WERI-Rb-1 (cell line): ENCODE data around the gene ARHGEF3.

Experiments
- DNase-seq: peaks from one replicate; pipeline ENCODE4 v3.0.0-alpha.2; 2020
- H3K27ac ChIP-seq: fragments of 250-450 bp; sonication (Bioruptor Pico); 2 replicates; pipeline ENCODE4 v1.5.1; 2020; ENCODE audit warnings: mild to moderate bottlenecking, moderate library complexity
- H3K27me3 ChIP-seq: fragments of 250-450 bp; sonication (Bioruptor Pico); 2 replicates; pipeline ENCODE4 v1.5.1; 2021; ENCODE audit warnings: mild to moderate bottlenecking, low read depth, moderate library complexity; ENCODE audit not compliant: insufficient read depth, severe bottlenecking
- H3K36me3 ChIP-seq: fragments of 250-450 bp; sonication (Bioruptor Pico); 2 replicates; pipeline ENCODE4 v1.5.1; 2020; ENCODE audit warnings: mild to moderate bottlenecking, moderate library complexity
- H3K4me3 ChIP-seq: 2 replicates; pipeline ENCODE4 v1.5.1; 2011; ENCODE audit warnings: low read depth, mild to moderate bottlenecking, control low read depth, low read length
- H3K9me3 ChIP-seq: fragments of 250-450 bp; sonication (Bioruptor Pico); 2 replicates; pipeline ENCODE4 v1.5.1; 2021; ENCODE audit warnings: mild to moderate bottlenecking, moderate library complexity; ENCODE audit not compliant: severe bottlenecking
- CTCF ChIP-seq: IDR thresholded peaks from 2 replicates; pipeline ENCODE4 v1.5.1; 2011; ENCODE audit warnings: low read depth, mild to moderate bottlenecking, control low read depth, inconsistent platforms, low read length

Gene ARHGEF3

GRCh38 chr3:56802378-56802745 is 613 bp upstream of the ARHGEF3 start:
- H3K27ac ChIP-seq = no peak overlapping the region
- TF ChIP-seq CTCF = no peak

GRCh38 chr3:56800832-56801661 is 702 bp downstream of the ARHGEF3 start:
- no peak for TF ChIP-seq CTCF
- no peaks in the 10 kb centered on the region for H3K27me3 ChIP-seq
- H3K27ac ChIP-seq = no peak overlapping the region
- no peaks in the 10 kb centered on the region for H3K36me3 ChIP-seq
- peak overlapping the region; percentile 65 for H3K4me3 ChIP-seq
- H3K9me3 ChIP-seq = no peaks in the 10 kb centered on the region
- no peak for DNase-seq

More at GRCh38 chr3:56802378-56802745, 613 bp upstream of the ARHGEF3 start:
- DNase-seq = no peak
- H3K4me3 ChIP-seq = peak overlapping the region; percentile 65
- H3K36me3 ChIP-seq = no peaks in the 10 kb centered on the region
- H3K9me3 ChIP-seq = no peaks in the 10 kb centered on the region
- H3K27me3 ChIP-seq = no peaks in the 10 kb centered on the region

- Histone ChIP-seq H3K4me3 (no peak overlapping the region), H3K27ac (no peak overlapping the region), H3K27me3 (no peaks in the 10 kb centered on the region), H3K36me3 (no peaks in the 10 kb centered on the region), H3K9me3 (no peaks in the 10 kb centered on the region)
- no peak for TF ChIP-seq CTCF
- no peak for DNase-seq
Measured at GRCh38 chr3:56800130-56800831, 1.5 kb downstream of the ARHGEF3 start.

GRCh38 chr3:56799251-56799882 is 2.4 kb downstream of the ARHGEF3 start:
- H3K36me3 ChIP-seq = no peaks in the 10 kb centered on the region

GRCh38 chr3:56796996-56797395 is 4.8 kb downstream of the ARHGEF3 start:
- Histone ChIP-seq H3K27me3 (no peaks in the 10 kb centered on the region), H3K36me3 (no peaks in the 10 kb centered on the region), H3K9me3 (no peaks in the 10 kb centered on the region), H3K4me3 (no peak overlapping the region), H3K27ac (no peak overlapping the region)
- no peak for DNase-seq
- no peak for TF ChIP-seq CTCF

More at GRCh38 chr3:56799251-56799882, 2.4 kb downstream of the ARHGEF3 start:
- Histone ChIP-seq H3K9me3 (no peaks in the 10 kb centered on the region), H3K27me3 (no peaks in the 10 kb centered on the region), H3K4me3 (no peak overlapping the region), H3K27ac (no peak overlapping the region)
- no peak for DNase-seq
- 0 out of 2 replicates have a peak, but pooled peaks have one; percentile 23 for TF ChIP-seq CTCF
